Measurements from ENCODE around the gene AGMO.

The AGMO gene

GRCh38 chr7:15478401-15478800, 83.4 kb downstream of the AGMO start:
- Histone ChIP-seq H3K27me3 (ENCODE audit: low read depth) (no peaks in the 10 kb centered on the region), H3K4me3 (no peak overlapping the region), H3K9me3 (no peaks in the 10 kb centered on the region), H3K4me1 (no peaks in the 10 kb centered on the region), H3K36me3 (replicated peaks) (no peaks in the 10 kb centered on the region)
- in situ Hi-C loops (cut with MboI; ENCODE audit: low sequenced_read_pairs): no loop called here
- no peak for DNase-seq (ENCODE audit: low spot score in 2 of 2)

GRCh38 chr7:15476531-15476918, 85.3 kb downstream of the AGMO start:
- Histone ChIP-seq H3K4me3 (no peak overlapping the region), H3K27me3 (ENCODE audit: low read depth) (no peaks in the 10 kb centered on the region), H3K4me1 (no peaks in the 10 kb centered on the region), H3K9me3 (no peaks in the 10 kb centered on the region), H3K36me3 (replicated peaks) (no peaks in the 10 kb centered on the region)
- no peak for DNase-seq (ENCODE audit: low spot score in 2 of 2)
- in situ Hi-C loops (cut with MboI; ENCODE audit: low sequenced_read_pairs): no loop called here

DNA sequence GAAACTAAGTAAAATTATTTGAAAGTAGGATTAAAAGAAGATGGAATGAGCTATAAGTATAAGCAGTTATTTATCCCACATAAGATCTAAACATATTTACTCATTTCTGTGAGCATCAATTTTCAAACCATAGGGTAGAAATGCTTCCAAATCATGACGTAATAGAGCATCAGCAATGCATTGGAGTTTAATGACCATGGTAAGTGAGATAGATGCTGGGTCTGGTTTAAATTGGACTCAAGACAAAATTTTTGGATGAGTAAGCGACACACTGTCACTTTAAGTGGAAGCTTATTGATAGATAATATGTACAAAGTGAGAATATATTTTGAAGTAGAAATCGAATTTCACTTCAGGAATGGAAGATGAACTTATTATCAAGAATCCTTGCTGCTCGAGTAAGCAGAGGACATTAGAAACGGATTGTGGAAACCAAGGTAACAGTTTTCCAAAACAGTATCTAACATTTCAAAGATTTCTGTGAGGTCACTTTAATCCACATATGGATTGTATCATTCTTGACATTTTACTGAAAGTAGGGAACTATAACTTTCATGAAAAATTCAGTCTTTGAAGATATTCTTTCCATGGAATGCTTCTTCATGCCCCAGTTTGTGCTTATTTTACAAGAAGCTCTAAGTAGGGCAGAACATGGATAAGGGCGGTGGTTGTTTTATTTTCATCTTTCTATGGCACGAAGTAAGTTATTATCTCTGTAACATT, 85.8 kb downstream of the AGMO start:
- no peak overlapping the region for H3K4me3 ChIP-seq
- H3K36me3 ChIP-seq (replicated peaks): no peaks in the 10 kb centered on the region
- in situ Hi-C loops (cut with MboI; ENCODE audit: low sequenced_read_pairs): no loop called here
- DNase-seq (ENCODE audit: low spot score in 2 of 2): no peak
- H3K27me3 ChIP-seq (ENCODE audit: low read depth): no peaks in the 10 kb centered on the region
- H3K9me3 ChIP-seq: no peaks in the 10 kb centered on the region
- no peaks in the 10 kb centered on the region for H3K4me1 ChIP-seq

DNA sequence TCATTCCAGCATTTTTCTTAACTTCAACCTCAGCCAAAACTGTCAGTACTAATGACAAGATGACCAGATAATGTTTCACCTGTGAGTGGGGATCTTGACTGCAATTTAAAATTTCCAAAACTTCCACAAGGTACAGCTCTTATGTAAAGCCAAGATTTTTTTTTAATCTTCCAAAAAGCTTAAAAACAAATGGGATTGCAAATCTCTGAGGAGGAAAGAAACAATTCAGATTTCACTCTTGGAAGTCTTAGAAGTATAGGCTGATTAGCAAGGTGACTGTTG, 90.2 kb downstream of the AGMO start:
- no peaks in the 10 kb centered on the region for H3K27me3 ChIP-seq (ENCODE audit: low read depth)
- no peak for DNase-seq (ENCODE audit: low spot score in 2 of 2)
- no peaks in the 10 kb centered on the region for H3K4me1 ChIP-seq
- no peak overlapping the region for H3K4me3 ChIP-seq
- H3K36me3 ChIP-seq (replicated peaks): no peaks in the 10 kb centered on the region
- no peaks in the 10 kb centered on the region for H3K9me3 ChIP-seq
- in situ Hi-C loops (cut with MboI; ENCODE audit: low sequenced_read_pairs): no loop called here

DNA sequence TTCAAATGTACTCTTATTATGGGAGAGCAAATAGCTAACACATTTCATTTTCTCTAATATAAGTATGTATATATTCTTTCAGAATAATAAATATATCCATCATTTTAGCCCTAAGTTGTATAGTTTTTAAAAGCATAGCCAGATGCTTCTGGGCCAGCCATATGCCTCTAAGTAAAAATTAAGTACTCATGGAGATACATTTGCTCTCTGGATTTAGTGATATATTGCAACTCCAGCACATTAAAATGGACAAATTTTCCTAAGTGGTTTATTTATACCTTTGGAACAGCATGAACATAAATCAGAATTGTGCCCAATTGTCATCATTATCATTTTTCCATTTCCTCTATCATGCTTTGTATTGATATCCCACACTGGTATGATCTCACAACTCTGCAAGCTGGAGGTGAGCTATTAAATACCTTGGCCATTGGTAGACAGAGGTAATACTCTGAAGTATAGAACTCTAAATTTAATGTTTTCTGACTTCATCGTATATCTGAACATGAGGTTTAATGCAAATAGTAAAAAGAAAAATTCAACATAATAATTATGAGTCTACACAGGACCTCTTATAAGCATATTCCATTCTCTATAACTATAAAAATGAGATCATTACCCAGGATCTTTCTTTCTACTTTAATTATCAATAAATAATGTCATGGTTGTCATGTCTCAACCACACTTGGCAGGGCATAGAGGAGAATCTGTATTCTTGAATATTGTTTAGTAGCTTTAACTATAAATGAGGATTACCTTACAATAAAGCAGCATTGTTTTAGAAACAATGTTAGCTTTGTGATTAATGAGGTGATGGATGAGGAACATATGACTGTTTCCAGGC, 90.8 kb downstream of the AGMO start:
- in situ Hi-C loops (cut with MboI; ENCODE audit: low sequenced_read_pairs): no loop called here
- no peaks in the 10 kb centered on the region for H3K36me3 ChIP-seq (replicated peaks)
- H3K4me1 ChIP-seq: no peaks in the 10 kb centered on the region
- no peak for DNase-seq (ENCODE audit: low spot score in 2 of 2)
- H3K9me3 ChIP-seq: no peaks in the 10 kb centered on the region
- no peaks in the 10 kb centered on the region for H3K27me3 ChIP-seq (ENCODE audit: low read depth)
- H3K4me3 ChIP-seq: no peak overlapping the region

- H3K36me3 ChIP-seq (replicated peaks): no peaks in the 10 kb centered on the region
- H3K4me1 ChIP-seq: no peaks in the 10 kb centered on the region
- no peak overlapping the region for H3K4me3 ChIP-seq
- H3K9me3 ChIP-seq: no peaks in the 10 kb centered on the region
- no peaks in the 10 kb centered on the region for H3K27me3 ChIP-seq (ENCODE audit: low read depth)
- in situ Hi-C loops (cut with MboI; ENCODE audit: low sequenced_read_pairs): no loop called here
- no peak for DNase-seq (ENCODE audit: low spot score in 2 of 2)
Measured at GRCh38 chr7:15464667-15465121, 97.1 kb downstream of the AGMO start.

- no peak for DNase-seq (ENCODE audit: low spot score in 2 of 2)
- in situ Hi-C loops (cut with MboI; ENCODE audit: low sequenced_read_pairs): no loop called here
- Histone ChIP-seq H3K9me3 (no peaks in the 10 kb centered on the region), H3K4me1 (no peaks in the 10 kb centered on the region), H3K27me3 (ENCODE audit: low read depth) (no peaks in the 10 kb centered on the region), H3K4me3 (no peak overlapping the region), H3K36me3 (replicated peaks) (no peaks in the 10 kb centered on the region)
Measured at GRCh38 chr7:15463801-15464666, 97.8 kb downstream of the AGMO start.

GRCh38 chr7:15462721-15463389, 99.0 kb downstream of the AGMO start:
- H3K27me3 ChIP-seq (ENCODE audit: low read depth): no peaks in the 10 kb centered on the region
- no peaks in the 10 kb centered on the region for H3K36me3 ChIP-seq (replicated peaks)
- DNase-seq (ENCODE audit: low spot score in 2 of 2): no peak
- no peak overlapping the region for H3K4me3 ChIP-seq
- in situ Hi-C loops (cut with MboI; ENCODE audit: low sequenced_read_pairs): no loop called here
- no peaks in the 10 kb centered on the region for H3K9me3 ChIP-seq
- no peaks in the 10 kb centered on the region for H3K4me1 ChIP-seq

DNA sequence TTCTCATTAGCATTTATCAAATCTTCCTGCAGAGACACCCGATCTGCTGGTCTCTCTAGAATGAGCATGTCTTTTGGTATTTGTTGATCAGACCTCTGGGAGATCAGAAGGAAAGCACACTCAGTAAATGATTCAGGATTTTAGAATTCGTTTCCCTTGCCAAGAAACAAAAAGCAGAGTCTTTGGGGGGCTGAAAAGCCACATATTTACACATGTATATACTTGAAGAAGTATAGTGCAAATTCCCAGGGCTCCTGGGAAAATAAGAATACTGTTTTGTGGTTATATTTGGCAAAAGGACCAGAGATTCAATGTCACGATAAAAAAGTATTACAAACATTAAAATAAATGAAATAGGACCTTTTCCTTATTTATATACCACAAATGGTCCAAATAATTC, 100.2 kb downstream of the AGMO start:
- DNase-seq (ENCODE audit: low spot score in 2 of 2): no peak
- no peaks in the 10 kb centered on the region for H3K4me1 ChIP-seq
- in situ Hi-C loops (cut with MboI; ENCODE audit: low sequenced_read_pairs): no loop called here

DNA sequence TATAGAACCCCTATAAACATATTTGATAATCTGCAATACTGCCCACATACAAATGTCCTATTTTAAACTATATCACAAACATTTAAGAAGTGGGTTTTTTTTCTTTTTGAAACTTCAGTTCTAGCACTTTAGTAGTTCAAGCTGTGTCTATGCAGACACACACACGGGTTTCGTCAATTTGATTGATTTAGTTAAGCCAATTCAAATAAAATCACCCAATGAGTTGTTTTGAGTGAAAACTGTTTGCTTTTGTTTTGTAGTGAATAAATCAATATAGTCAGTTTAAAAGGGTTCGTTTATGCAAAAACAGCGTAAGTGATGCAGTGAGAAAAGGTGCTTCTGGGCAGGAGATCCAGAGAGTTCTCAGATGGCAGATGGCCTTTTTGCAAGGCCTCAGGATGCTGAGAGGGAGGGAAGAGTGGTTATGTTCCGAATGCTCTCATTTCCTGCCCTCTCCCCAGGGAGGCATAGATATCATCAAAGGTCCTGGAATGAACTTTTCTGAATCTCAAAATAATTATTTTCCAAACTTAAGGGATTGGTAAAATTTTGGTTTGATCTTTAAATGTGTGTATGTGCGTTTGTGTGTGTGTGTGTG, 102.7 kb downstream of the AGMO start:
- H3K36me3 ChIP-seq (replicated peaks): no peaks in the 10 kb centered on the region
- H3K9me3 ChIP-seq: no peaks in the 10 kb centered on the region
- H3K4me3 ChIP-seq: no peak overlapping the region
- in situ Hi-C loops (cut with MboI; ENCODE audit: low sequenced_read_pairs): no loop called here
- DNase-seq (ENCODE audit: low spot score in 2 of 2): no peak
- H3K4me1 ChIP-seq: no peaks in the 10 kb centered on the region
- H3K27me3 ChIP-seq (ENCODE audit: low read depth): no peaks in the 10 kb centered on the region

More for the DNA sequence above, 100.2 kb downstream of the AGMO start:
- Histone ChIP-seq H3K4me3 (no peak overlapping the region), H3K9me3 (no peaks in the 10 kb centered on the region), H3K27me3 (ENCODE audit: low read depth) (no peaks in the 10 kb centered on the region), H3K36me3 (replicated peaks) (no peaks in the 10 kb centered on the region)

DNA sequence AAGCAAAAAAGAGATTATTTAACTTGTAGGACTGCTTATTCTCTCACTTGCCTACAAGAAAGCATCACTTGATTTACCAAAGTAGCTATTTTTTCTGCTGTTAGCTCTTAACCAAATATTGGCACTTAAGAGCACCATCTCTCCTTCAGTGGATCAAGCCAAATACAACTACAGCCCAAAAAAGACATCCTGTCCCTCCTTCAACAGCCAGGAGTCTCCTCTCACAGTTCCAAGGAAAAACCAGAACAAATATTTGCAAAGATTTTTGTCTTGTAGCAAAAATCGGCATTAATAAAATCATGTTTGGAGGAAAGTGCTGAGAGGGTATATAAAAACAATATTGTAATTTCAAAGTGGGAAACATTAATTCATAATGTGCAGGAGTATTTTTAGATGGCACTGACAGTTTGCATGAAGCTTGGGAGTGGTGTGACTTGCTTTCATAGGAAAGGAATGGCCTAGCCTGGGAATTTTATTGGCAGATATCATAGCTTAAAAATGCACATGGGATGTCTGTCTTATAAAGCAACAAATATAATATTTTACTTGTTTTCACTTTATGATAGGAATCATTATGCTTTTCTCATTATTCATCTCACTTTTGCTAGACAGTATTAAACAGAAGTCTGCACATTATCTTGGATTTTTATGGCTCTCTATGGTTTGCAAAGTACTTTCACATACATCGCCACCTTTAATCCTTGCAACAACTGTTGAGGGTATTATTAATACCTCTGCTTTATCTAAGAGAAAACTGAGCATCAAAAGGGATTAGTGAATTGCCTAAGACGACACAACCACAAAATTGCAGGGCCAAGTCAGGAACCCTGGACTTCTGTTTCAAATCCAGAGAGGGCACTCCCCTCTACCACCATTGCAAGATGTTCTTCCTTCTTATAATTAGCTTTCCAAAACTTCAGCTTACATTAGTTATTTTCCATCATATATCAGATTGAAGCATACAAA, 103.5 kb downstream of the AGMO start:
- H3K4me1 ChIP-seq: no peaks in the 10 kb centered on the region
- no peak for DNase-seq (ENCODE audit: low spot score in 2 of 2)
- in situ Hi-C loops (cut with MboI; ENCODE audit: low sequenced_read_pairs): no loop called here
- H3K36me3 ChIP-seq (replicated peaks): no peaks in the 10 kb centered on the region
- H3K4me3 ChIP-seq: no peak overlapping the region
- H3K27me3 ChIP-seq (ENCODE audit: low read depth): no peaks in the 10 kb centered on the region
- no peaks in the 10 kb centered on the region for H3K9me3 ChIP-seq

- H3K4me1 ChIP-seq: no peaks in the 10 kb centered on the region
- DNase-seq (ENCODE audit: low spot score in 2 of 2): no peak
- no peaks in the 10 kb centered on the region for H3K36me3 ChIP-seq (replicated peaks)
- no peaks in the 10 kb centered on the region for H3K9me3 ChIP-seq
- in situ Hi-C loops (cut with MboI; ENCODE audit: low sequenced_read_pairs): no loop called here
- H3K4me3 ChIP-seq: no peak overlapping the region
- no peaks in the 10 kb centered on the region for H3K27me3 ChIP-seq (ENCODE audit: low read depth)
Measured at GRCh38 chr7:15452670-15453069, 109.1 kb downstream of the AGMO start.
